Measurements from ENCODE around the gene C2orf68.

The C2orf68 gene

GRCh38 chr2:85647823-85648526, 36.1 kb upstream of the C2orf68 start:
- H3K4me3 ChIP-seq (ENCODE audit: low read length), result no peak overlapping the region
- TF ChIP-seq CTCF (conservative IDR thresholded peaks at IDR 0.05; ENCODE audit: low read length), result no peak
- DNase-seq (ENCODE audit: low read depth), result no peak

- DNase-seq (ENCODE audit: low read depth), result no peak
- no peak overlapping the region for H3K4me3 ChIP-seq (ENCODE audit: low read length)
- TF ChIP-seq CTCF (conservative IDR thresholded peaks at IDR 0.05; ENCODE audit: low read length), result no peak
These were observed 34.3 kb upstream of the C2orf68 start for GRCh38 chr2:85646166-85646565.

GRCh38 chr2:85644909-85645308, 33.0 kb upstream of the C2orf68 start:
- DNase-seq (ENCODE audit: low read depth), result no peak
- no peak overlapping the region for H3K4me3 ChIP-seq (ENCODE audit: low read length)
- TF ChIP-seq CTCF (conservative IDR thresholded peaks at IDR 0.05; ENCODE audit: low read length), result no peak

- TF ChIP-seq CTCF (conservative IDR thresholded peaks at IDR 0.05; ENCODE audit: low read length), result no peak
- no peak overlapping the region for H3K4me3 ChIP-seq (ENCODE audit: low read length)
- DNase-seq (ENCODE audit: low read depth), result no peak
These were observed 30.9 kb upstream of the C2orf68 start for GRCh38 chr2:85642725-85643124.

GRCh38 chr2:85635636-85636035, 23.8 kb upstream of the C2orf68 start:
- no peak for TF ChIP-seq CTCF (conservative IDR thresholded peaks at IDR 0.05; ENCODE audit: low read length)
- H3K4me3 ChIP-seq (ENCODE audit: low read length), result no peak overlapping the region
- no peak for DNase-seq (ENCODE audit: low read depth)

- no peak overlapping the region for H3K4me3 ChIP-seq (ENCODE audit: low read length)
- DNase-seq (ENCODE audit: low read depth), result no peak
- TF ChIP-seq CTCF (conservative IDR thresholded peaks at IDR 0.05; ENCODE audit: low read length), result no peak
These were observed 23.1 kb upstream of the C2orf68 start for GRCh38 chr2:85635011-85635410.

- no peak overlapping the region for H3K4me3 ChIP-seq (ENCODE audit: low read length)
- no peak for DNase-seq (ENCODE audit: low read depth)
- no peak for TF ChIP-seq CTCF (conservative IDR thresholded peaks at IDR 0.05; ENCODE audit: low read length)
These were observed 19.4 kb upstream of the C2orf68 start for GRCh38 chr2:85631316-85631715.
